ENCODE results near the gene UBE4B.

The UBE4B gene

GRCh38 chr1:10171995-10172669 is 139.4 kb downstream of the UBE4B start:
- no peak for TF ChIP-seq CTCF (IDR thresholded peaks at IDR 0.05; ENCODE audit: low read depth, low read length)
- in situ Hi-C loops (cut with HindIII; ENCODE audit: low sequenced_read_pairs): no loop called here
- no peak for DNase-seq (ENCODE audit: low read depth, low spot score)
- H3K4me3 ChIP-seq (ENCODE audit: low read depth, low read length): no peak overlapping the region

- DNase-seq (ENCODE audit: low read depth, low spot score): no peak
- in situ Hi-C loops (cut with HindIII; ENCODE audit: low sequenced_read_pairs): no loop called here
- TF ChIP-seq CTCF (IDR thresholded peaks at IDR 0.05; ENCODE audit: low read depth, low read length): no peak
- no peak overlapping the region for H3K4me3 ChIP-seq (ENCODE audit: low read depth, low read length)
Observed at GRCh38 chr1:10173582-10173981, 140.8 kb downstream of the UBE4B start.

DNA sequence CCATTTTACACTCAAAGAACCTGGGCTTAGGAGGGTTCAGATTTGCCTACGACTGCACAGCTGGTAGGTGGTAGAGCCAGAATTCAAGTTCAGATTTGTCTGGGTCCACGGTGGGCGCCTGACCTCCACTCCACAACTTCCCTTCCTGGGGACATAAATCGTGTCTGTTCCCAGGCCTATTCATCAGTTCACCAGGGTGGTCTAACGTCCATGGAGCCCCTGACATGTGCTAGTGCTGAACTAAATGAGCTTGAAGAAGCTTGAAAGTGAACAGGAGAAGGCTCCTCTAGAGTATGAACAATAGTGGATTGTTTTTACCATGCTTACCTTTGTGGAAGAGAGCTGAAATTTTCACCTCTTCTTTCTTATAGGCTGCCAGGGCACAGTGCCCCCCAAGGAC is 145.1 kb downstream of the UBE4B start:
- DNase-seq (ENCODE audit: low read depth, low spot score): no peak
- no peak overlapping the region for H3K4me3 ChIP-seq (ENCODE audit: low read depth, low read length)
- no peak for TF ChIP-seq CTCF (IDR thresholded peaks at IDR 0.05; ENCODE audit: low read depth, low read length)
- in situ Hi-C loops (cut with HindIII; ENCODE audit: low sequenced_read_pairs): no loop called here

DNA sequence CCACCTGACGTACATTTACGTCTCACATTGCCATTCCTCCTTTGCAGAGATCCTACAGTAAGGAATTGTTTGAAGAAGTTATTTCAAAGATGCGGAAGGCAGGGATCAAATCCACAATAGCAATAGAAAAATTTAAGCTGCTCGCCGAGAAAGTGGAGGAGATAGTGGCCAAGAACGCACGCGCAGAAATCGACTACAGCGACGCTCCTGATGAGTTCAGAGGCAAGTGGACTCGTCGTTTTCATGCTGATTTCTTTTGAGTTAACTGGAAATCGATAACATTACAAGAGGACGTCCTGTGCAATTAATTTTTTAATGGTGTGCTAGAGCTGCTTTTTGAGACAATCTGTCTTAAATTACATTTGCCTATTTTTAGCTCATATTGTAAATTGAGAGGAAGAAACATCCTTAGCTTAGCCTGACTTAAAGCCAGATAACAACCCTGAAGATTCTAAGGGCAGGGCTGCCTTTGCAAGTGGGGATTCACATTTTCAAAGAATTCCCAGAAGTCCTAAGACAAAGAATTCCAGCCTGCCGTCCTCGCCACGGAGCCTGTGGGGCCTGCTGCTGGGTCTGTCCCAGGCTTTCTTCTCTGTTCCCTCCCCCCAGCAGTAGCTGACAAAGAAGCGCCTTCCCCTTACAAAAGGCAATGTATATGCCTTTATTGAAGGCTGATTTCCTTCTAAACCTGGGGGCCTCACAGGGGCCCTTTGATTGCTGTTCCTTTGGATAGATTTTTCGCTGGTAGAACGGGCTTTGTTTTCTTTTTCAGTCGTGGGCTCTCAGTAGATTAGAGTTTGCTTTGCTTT is 146.0 kb downstream of the UBE4B start:
- in situ Hi-C loops (cut with HindIII; ENCODE audit: low sequenced_read_pairs): no loop called here
- no peak for DNase-seq (ENCODE audit: low read depth, low spot score)
- TF ChIP-seq CTCF (IDR thresholded peaks at IDR 0.05; ENCODE audit: low read depth, low read length): no peak

DNA sequence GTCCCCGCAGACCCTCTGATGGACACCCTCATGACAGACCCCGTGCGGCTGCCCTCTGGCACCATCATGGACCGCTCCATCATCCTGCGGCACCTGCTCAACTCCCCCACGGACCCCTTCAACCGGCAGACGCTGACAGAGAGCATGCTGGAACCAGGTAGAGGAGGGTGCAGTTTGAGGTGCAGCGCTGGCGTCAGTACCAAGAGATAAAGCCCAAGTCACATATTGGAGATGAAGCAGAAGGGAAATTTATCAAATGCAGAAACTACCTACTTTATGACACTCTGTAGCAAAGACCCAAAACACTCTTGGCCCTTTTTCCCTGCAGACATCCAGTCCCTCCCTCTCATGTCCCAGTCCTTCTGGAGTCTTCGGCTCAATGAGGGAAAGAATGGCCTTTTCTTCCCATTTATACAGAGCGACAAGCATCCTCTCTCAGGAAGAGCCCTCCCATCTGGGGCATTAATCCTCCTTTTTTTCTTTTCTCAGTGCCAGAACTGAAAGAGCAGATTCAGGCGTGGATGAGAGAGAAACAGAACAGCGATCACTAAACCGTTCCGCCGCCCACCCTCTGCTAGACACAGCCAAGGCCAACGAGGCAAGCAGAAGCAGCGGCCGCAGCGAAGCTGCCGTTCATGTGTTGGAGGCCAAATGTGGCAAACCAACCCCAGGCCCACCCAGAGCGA is 146.8 kb downstream of the UBE4B start:
- TF ChIP-seq CTCF (IDR thresholded peaks at IDR 0.05; ENCODE audit: low read depth, low read length): no peak
- no peak for DNase-seq (ENCODE audit: low read depth, low spot score)
- no peak overlapping the region for H3K4me3 ChIP-seq (ENCODE audit: low read depth, low read length)
- in situ Hi-C loops (cut with HindIII; ENCODE audit: low sequenced_read_pairs): no loop called here

More for the DNA sequence above, 146.0 kb downstream of the UBE4B start:
- no peak overlapping the region for H3K4me3 ChIP-seq (ENCODE audit: low read depth, low read length)

GRCh38 chr1:10181154-10181553 is 148.4 kb downstream of the UBE4B start:
- DNase-seq (ENCODE audit: low read depth, low spot score): no peak
- no peak for TF ChIP-seq CTCF (IDR thresholded peaks at IDR 0.05; ENCODE audit: low read depth, low read length)
- no peak overlapping the region for H3K4me3 ChIP-seq (ENCODE audit: low read depth, low read length)
- in situ Hi-C loops (cut with HindIII; ENCODE audit: low sequenced_read_pairs): no loop called here

Data from astrocyte of the spinal cord (primary cell).